RWPE2 (cell line): ENCODE results near the gene SYNM.

Experiments
- ATAC-seq: fragments of 200-7000 bp; cut with Tn5 transposase; 3 replicates; pipeline ENCODE4 v1.9.1; 2021; ENCODE audit warnings: low read depth
- DNase-seq: peaks from one replicate; pipeline ENCODE4 v3.0.0-alpha.2; 2020; ENCODE audit warnings: low spot score
- H3K27ac ChIP-seq: fragments of 450-650 bp; 2 replicates; pipeline ENCODE4 v1.5.1; 2017; ENCODE audit warnings: mild to moderate bottlenecking; ENCODE audit not compliant: poor library complexity, severe bottlenecking
- H3K27me3 ChIP-seq: fragments of 250-450 bp; sonication (Bioruptor Pico); 2 replicates; pipeline ENCODE4 v1.5.1; 2021; ENCODE audit warnings: mild to moderate bottlenecking, moderate library complexity; ENCODE audit not compliant: insufficient read depth, poor library complexity, severe bottlenecking
- H3K36me3 ChIP-seq: fragments of 250-450 bp; sonication (Bioruptor Pico); 2 replicates; pipeline ENCODE4 v1.5.1; 2020; ENCODE audit warnings: low read depth, mild to moderate bottlenecking, moderate library complexity
- H3K4me1 ChIP-seq: fragments of 250-450 bp; sonication (Bioruptor Pico); 2 replicates; pipeline ENCODE4 v1.5.1; 2021; ENCODE audit warnings: mild to moderate bottlenecking, moderate library complexity; ENCODE audit not compliant: insufficient read depth, poor library complexity, severe bottlenecking
- H3K4me3 ChIP-seq: fragments of 250-450 bp; sonication (Bioruptor Pico); 2 replicates; pipeline ENCODE4 v1.5.1; 2021; ENCODE audit warnings: mild to moderate bottlenecking, moderate library complexity; ENCODE audit not compliant: severe bottlenecking
- H3K9me3 ChIP-seq: fragments of 250-450 bp; sonication (Bioruptor Pico); 2 replicates; pipeline ENCODE4 v1.5.1; 2021; ENCODE audit warnings: mild to moderate bottlenecking, moderate library complexity; ENCODE audit not compliant: severe bottlenecking
- TF ChIP-seq, protein P1 (sequence below): fragments of 450-650 bp; IDR thresholded peaks from one replicate; pipeline ENCODE4 v1.5.1; 2017; ENCODE audit warnings: mild to moderate bottlenecking, moderate library complexity; ENCODE audit not compliant: poor library complexity, severe bottlenecking

The SYNM gene

DNA sequence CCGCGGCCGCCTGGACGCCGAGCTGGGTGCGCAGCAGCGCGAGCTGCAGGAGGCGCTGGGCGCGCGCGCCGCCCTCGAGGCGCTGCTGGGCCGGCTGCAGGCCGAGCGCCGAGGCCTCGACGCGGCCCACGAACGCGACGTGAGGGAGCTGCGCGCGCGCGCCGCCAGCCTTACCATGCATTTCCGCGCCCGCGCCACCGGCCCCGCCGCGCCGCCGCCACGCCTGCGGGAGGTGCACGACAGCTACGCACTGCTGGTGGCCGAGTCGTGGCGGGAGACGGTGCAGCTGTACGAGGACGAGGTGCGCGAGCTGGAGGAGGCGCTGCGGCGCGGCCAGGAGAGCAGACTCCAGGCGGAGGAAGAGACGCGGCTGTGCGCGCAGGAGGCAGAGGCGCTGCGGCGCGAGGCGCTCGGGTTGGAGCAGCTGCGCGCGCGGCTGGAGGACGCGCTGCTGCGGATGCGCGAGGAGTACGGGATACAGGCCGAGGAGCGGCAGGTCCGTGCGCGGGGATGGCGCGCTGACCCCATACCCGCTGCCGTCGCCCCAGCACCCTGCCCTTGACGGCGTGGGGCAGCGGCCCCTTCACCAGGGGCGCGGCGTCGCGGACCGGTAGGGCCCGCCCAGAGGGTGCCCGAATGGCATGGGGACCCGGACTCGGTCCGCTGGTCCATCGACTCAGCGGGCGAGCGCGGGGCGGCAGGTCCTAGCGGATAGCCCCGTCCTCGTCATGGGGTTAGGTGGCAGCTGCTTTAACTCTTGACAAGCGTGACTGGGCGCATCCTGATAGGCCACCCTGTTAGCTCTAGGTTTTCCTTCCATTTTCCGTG is 848 bp downstream of the SYNM start:
- DNase-seq, result no peak
- peak overlapping the region; percentile 45 for H3K4me3 ChIP-seq
- no peaks in the 10 kb centered on the region for H3K36me3 ChIP-seq
- TF ChIP-seq, protein P1, sequence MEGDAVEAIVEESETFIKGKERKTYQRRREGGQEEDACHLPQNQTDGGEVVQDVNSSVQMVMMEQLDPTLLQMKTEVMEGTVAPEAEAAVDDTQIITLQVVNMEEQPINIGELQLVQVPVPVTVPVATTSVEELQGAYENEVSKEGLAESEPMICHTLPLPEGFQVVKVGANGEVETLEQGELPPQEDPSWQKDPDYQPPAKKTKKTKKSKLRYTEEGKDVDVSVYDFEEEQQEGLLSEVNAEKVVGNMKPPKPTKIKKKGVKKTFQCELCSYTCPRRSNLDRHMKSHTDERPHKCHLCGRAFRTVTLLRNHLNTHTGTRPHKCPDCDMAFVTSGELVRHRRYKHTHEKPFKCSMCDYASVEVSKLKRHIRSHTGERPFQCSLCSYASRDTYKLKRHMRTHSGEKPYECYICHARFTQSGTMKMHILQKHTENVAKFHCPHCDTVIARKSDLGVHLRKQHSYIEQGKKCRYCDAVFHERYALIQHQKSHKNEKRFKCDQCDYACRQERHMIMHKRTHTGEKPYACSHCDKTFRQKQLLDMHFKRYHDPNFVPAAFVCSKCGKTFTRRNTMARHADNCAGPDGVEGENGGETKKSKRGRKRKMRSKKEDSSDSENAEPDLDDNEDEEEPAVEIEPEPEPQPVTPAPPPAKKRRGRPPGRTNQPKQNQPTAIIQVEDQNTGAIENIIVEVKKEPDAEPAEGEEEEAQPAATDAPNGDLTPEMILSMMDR, result no peak
- H3K27me3 ChIP-seq, result no peaks in the 10 kb centered on the region
- H3K9me3 ChIP-seq, result no peaks in the 10 kb centered on the region
- H3K27ac ChIP-seq, result no peak overlapping the region
- peak; percentile 49 for ATAC-seq
- H3K4me1 ChIP-seq, result no peaks in the 10 kb centered on the region

DNA sequence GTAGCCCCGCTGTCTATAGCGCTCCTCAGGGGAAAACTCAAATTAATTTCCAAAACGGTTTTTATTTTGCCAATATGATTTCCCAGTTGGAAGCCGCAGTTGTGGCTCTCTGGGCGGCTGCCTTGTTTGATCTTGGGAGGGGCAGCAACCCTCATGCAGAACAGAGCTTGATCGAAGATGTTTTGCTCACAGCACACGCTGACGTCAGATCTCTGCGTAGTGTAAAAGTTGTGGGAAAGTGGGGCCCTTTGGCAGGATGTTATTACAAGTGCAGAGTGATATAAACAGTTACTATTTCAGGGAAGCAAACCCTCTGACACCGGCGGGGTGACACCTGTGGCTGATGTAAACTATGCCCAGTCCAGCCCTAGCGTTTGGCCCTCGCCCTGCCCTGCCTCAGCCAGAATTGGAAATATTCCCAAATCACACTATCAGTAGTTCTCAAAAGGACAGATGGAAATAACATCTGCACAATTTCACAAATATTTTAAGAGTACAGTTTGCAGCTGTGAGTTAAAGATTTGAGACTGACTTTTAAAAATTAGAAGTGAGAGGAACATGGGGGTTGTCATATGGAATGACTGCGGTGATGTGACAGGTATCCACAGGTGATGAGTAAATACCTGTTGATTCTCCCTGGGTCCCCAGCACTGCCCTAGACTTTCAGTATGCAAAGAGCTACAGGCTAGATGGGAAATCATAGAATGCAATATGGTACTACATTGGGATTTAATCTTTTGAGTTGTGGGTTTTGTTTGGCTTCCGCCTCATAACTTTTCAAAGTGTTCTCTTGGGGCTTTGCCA is 1.7 kb downstream of the SYNM start:
- TF ChIP-seq, protein P1, result no peak
- no peak for DNase-seq
- H3K4me1 ChIP-seq, result no peaks in the 10 kb centered on the region
- H3K27me3 ChIP-seq, result no peaks in the 10 kb centered on the region
- no peaks in the 10 kb centered on the region for H3K36me3 ChIP-seq
- no peak overlapping the region for H3K4me3 ChIP-seq
- H3K27ac ChIP-seq, result no peak overlapping the region
- ATAC-seq, result no peak
- H3K9me3 ChIP-seq, result no peaks in the 10 kb centered on the region

DNA sequence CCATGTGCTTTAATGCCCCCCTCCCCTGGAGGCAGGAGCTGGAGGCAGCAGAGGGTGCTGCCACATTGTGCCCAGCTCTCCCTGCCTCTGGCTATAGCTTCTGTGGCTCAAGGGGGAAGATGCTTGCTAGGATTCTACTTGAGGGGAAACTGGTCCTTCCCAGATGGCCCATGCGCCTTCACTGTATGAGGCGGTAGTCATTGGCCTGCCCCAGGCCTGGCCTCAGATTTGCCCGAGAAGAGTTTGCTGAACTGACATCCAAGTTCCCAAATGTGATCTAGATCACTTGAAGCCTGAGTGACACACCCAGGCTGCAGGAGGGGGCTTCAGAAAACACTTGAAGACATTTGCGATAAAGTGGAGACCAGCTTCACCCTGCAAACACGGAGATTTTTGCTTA is 4.1 kb downstream of the SYNM start:
- no peaks in the 10 kb centered on the region for H3K27me3 ChIP-seq
- ATAC-seq, result no peak
- H3K4me1 ChIP-seq, result no peaks in the 10 kb centered on the region
- no peak for DNase-seq
- no peaks in the 10 kb centered on the region for H3K36me3 ChIP-seq
- no peaks in the 10 kb centered on the region for H3K9me3 ChIP-seq
- H3K27ac ChIP-seq, result no peak overlapping the region
- TF ChIP-seq, protein P1, result no peak
- no peak overlapping the region for H3K4me3 ChIP-seq

DNA sequence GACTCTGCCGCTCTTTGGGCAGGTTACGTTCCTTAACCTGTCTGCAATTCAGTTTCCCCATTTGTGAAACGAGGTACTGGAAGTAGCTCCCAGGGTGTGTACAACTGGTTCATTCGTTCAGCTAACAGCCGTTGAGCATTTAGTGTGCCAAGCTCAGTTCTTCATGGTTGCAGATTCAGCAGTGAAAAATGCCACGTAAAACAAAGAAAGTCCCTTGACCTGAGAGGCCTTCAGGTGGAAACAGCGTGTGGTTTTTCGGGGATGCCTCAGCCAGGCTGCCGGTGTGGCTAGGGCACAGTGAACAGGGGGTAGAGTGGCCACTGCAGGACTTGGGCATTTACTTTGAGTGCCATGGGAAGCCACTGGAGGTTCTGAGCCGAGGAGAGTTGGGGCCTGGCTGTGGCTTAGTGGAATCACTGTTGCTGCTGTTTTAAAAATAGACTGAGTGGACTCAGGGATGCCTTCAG is 4.7 kb downstream of the SYNM start:
- Histone ChIP-seq H3K4me3 (no peak overlapping the region), H3K4me1 (no peaks in the 10 kb centered on the region), H3K27ac (no peak overlapping the region), H3K36me3 (no peaks in the 10 kb centered on the region), H3K9me3 (no peaks in the 10 kb centered on the region), H3K27me3 (no peaks in the 10 kb centered on the region)
- DNase-seq (no peak), ATAC-seq (no peak)
- TF ChIP-seq, protein P1, result no peak
